GM20000 (cell line): ENCODE data around the gene PAGR1.

Experiments
- DNase-seq: peaks from one replicate; pipeline ENCODE4 v3.0.0; 2012; ENCODE audit warnings: low spot score
- TF ChIP-seq, protein P1 (sequence below): IDR thresholded peaks from 2 replicates; pipeline ENCODE4 v1.5.1; 2012; ENCODE audit warnings: mild to moderate bottlenecking, control low read depth; ENCODE audit errors: extremely low read depth, missing control alignments

Gene PAGR1

DNA sequence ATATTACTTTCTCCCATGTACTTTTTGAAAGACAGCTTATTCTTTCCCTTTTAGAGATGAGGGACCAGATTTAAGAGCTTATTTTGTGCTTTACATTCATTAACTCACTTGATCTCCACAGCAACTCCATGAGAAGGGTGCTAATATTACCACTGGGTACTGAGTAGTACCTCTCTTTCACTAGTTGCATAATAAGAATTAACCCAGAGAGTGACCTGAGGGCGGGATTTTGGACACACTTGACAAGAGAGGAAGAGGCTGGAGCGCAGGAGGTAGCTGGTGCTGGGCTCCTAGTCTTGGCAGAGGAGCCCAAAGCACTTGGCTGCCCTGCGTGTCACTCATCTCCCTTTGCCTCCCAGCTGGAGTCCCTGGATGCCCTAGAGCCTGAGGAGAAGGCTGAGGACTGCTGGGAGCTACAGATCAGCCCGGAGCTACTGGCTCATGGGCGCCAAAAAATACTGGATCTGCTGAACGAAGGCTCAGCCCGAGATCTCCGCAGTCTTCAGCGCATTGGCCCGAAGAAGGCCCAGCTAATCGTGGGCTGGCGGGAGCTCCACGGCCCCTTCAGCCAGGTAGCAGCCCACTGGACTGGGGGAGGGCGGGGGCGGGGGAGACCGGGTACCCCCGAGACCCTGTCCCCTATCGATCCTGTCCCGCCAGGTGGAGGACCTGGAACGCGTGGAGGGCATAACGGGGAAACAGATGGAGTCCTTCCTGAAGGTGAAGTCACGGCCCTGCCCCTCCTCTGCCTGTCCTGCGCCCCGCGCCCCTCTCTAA, 11.3 kb upstream of the PAGR1 start:
- TF ChIP-seq, protein P1, sequence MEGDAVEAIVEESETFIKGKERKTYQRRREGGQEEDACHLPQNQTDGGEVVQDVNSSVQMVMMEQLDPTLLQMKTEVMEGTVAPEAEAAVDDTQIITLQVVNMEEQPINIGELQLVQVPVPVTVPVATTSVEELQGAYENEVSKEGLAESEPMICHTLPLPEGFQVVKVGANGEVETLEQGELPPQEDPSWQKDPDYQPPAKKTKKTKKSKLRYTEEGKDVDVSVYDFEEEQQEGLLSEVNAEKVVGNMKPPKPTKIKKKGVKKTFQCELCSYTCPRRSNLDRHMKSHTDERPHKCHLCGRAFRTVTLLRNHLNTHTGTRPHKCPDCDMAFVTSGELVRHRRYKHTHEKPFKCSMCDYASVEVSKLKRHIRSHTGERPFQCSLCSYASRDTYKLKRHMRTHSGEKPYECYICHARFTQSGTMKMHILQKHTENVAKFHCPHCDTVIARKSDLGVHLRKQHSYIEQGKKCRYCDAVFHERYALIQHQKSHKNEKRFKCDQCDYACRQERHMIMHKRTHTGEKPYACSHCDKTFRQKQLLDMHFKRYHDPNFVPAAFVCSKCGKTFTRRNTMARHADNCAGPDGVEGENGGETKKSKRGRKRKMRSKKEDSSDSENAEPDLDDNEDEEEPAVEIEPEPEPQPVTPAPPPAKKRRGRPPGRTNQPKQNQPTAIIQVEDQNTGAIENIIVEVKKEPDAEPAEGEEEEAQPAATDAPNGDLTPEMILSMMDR: no peak
- DNase-seq: no peak

DNA sequence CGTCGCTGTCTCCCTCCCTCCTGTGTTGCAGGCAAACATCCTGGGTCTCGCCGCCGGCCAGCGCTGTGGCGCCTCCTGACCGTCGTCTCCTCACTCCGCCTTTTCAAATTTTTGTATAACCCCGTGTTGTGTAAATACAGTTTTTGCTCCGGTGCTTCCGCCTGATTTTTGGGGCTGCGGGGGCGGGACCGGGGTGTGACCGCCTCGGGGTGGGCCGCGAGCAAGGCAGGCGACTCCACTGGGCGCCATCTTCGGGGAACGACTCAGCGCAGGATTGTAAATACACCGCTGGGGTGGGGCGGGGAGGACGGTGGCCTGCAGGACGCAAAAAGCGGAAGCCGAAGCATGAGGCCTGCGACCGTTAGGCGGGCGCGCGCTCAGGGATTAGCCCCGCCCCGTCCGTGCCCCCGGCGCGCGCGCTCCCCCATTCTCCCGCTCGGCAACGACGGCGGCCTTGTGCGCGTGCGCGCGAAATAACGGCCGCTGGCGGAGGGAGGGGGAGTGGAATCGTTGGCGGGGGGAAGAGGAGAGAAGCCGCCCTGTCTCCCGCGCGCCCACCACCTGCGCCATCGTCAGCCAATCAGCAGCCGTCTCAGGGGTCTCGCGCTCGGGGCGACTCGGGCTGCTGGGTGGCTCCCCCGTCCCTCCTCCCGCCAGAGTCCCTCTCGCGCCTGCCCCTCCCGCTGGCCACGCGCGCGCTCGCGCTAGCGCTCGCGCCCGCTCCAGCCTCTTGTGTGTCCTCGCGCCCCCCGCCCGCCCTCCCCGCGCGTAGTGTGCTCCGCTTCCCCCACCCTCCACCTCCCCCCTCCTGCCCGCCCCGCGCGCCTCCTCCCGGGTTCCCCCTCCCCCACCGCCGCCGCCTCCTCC, 10.5 kb upstream of the PAGR1 start:
- DNase-seq: peak; percentile 95

DNA sequence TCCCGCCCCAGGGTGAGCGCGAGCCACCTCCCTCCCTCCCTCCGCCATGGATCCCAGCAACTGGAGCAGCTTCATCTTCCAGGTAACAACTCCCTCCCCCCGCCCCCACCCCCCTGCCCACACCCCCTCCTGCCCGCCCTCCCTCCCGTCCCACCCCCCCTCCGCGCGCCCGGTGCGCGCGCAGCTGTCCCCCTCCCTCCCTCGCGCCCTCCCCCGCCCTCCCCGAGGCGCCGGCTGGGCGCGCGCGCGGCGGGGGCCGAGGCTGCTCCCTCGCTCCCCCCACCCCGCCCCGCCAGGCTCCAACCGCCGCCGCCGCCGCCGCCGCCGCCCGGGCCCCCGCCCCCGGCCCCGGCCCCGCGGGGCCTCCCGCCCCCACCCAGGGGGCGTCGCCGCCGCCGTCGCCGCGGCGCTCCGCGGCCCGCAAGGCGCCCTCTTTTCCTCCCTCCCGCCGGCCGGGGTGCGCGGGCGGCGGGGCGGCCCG, 9.8 kb upstream of the PAGR1 start, which contains the start of gene MAZ:
TSS of gene MAZ (plus strand) at position 431 of the 481 bp plus-strand sequence. CDS start 173 bp downstream, outside the sequence.
- TF ChIP-seq, protein P1: no peak
- peak; percentile 92 for DNase-seq

More for the DNA sequence above, 10.5 kb upstream of the PAGR1 start:
- TF ChIP-seq, protein P1: no peak

DNA sequence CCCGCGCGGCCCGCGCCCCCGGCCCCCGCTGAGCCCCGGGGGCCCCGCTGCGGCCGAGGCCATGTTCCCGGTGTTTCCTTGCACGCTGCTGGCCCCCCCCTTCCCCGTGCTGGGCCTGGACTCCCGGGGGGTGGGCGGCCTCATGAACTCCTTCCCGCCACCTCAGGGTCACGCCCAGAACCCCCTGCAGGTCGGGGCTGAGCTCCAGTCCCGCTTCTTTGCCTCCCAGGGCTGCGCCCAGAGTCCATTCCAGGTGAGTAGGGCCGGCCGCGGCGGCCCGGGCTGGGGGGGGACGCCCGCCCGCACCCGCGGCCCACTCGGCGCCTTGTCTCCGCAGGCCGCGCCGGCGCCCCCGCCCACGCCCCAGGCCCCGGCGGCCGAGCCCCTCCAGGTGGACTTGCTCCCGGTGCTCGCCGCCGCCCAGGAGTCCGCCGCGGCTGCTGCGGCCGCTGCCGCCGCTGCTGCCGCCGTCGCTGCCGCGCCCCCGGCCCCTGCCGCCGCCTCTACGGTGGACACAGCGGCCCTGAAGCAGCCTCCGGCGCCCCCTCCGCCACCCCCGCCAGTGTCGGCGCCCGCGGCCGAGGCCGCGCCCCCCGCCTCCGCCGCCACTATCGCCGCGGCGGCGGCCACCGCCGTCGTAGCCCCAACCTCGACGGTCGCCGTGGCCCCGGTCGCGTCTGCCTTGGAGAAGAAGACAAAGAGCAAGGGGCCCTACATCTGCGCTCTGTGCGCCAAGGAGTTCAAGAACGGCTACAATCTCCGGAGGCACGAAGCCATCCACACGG, 9.1 kb upstream of the PAGR1 start:
- peak; percentile 63 for DNase-seq
- TF ChIP-seq, protein P1: no peak

DNA sequence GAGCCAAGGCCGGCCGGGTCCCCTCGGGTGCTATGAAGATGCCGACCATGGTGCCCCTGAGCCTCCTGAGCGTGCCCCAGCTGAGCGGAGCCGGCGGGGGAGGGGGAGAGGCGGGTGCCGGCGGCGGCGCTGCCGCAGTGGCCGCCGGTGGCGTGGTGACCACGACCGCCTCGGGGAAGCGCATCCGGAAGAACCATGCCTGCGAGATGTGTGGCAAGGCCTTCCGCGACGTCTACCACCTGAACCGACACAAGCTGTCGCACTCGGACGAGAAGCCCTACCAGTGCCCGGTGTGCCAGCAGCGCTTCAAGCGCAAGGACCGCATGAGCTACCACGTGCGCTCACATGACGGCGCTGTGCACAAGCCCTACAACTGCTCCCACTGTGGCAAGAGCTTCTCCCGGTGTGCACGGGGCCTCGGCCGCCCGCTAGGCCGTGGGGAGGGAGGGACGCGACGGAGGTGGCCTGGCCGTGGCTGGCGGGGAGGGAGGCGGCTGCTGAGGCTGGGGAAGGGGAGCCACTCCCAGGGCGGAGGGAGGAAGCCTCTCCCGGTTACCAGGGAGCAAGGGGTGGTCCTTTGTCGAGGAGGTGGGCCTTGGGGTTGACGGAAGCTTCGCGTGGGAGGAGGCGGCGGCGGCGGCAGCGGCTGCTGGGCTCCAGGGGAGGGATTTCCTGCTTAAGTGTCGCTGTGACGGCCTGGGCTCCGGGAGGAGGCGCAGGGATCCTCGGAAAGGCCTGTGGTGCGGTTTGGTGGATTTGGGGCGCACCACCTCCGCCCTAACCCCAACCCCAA, 8.3 kb upstream of the PAGR1 start:
- DNase-seq: peak; percentile 87
- TF ChIP-seq, protein P1: peak; percentile 54

DNA sequence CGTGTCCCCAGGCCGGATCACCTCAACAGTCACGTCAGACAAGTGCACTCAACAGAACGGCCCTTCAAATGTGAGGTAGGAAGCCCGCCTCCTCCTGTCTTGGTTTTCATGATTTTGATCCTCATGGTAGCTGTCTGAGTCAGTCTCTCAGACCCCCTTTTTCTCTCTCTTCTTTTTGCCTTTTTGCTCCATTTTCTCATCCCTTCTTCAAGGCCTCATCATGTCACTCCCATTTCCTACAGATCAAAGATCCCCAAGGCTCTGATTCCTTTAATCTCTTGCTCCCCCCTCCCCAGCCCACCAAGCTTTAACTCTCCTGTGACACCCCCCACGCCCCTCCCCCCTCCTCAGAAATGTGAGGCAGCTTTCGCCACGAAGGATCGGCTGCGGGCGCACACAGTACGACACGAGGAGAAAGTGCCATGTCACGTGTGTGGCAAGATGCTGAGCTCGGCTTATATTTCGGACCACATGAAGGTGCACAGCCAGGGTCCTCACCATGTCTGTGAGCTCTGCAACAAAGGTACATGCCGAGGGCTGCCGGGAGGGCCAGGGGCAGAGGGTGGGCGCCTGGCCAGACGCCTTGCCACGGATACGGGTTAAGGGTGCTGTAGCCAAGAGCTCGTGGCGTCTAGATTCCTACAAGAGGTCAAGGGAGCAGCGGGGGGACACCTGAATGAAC, 7.6 kb upstream of the PAGR1 start:
- TF ChIP-seq, protein P1: no peak
- DNase-seq: no peak
